GM12878 (cell line): ENCODE data around the gene CATSPERZ. TPM values are rescaled to one million over a fixed set of nuclear protein-coding genes. Genes with fewer than 3 reads are reported as not detected.

Experiments
- CHD1 ChIP-seq: IDR thresholded peaks from 2 replicates; pipeline ENCODE4 v1.6.1; 2012; ENCODE audit warnings: low read depth, low read length, improper control_type of control experiment
- CREB1 ChIP-seq: IDR thresholded peaks from 2 replicates; pipeline ENCODE4 v1.6.1; 2012; ENCODE audit warnings: low read depth, mild to moderate bottlenecking, inconsistent platforms
- EP300 ChIP-seq, 2 experiments: fragments of 150-350 bp in 1 of 2; IDR thresholded peaks; 2 replicates each; pipeline ENCODE4 v1.6.1; 2011 to 2012; ENCODE audit warnings: low read depth in 2 of 2, low read length in 2 of 2, borderline replicate concordance in 1 of 2, improper control_type of control experiment in 1 of 2, inconsistent platforms in 1 of 2; ENCODE audit not compliant: control insufficient read depth in 1 of 2
- ESRRA ChIP-seq: IDR thresholded peaks from 2 replicates; pipeline ENCODE4 v1.6.1; 2012; ENCODE audit warnings: mild to moderate bottlenecking, low read length, improper control_type of control experiment
- FOXM1 ChIP-seq: IDR thresholded peaks from 2 replicates; pipeline ENCODE4 v1.6.1; 2012; ENCODE audit warnings: low read depth, mild to moderate bottlenecking, inconsistent platforms, low read length, moderate library complexity
- HDAC6 ChIP-seq: fragments of 200-600 bp; sonication (generic); IDR thresholded peaks from one replicate; pipeline ENCODE4 v1.8.0; 2017; ENCODE audit warnings: antibody characterized with exemption; ENCODE audit not compliant: unreplicated experiment
- KLF5 ChIP-seq: fragments of 450-650 bp; IDR thresholded peaks from 2 replicates; pipeline ENCODE4 v1.6.1; 2014; ENCODE audit warnings: mild to moderate bottlenecking; ENCODE audit not compliant: partially characterized antibody
- LARP7 ChIP-seq: fragments of 450-650 bp; IDR thresholded peaks from 2 replicates; pipeline ENCODE4 v1.6.1; 2017; ENCODE audit warnings: mild to moderate bottlenecking
- MYC ChIP-seq: IDR thresholded peaks from 2 replicates; pipeline ENCODE4 v1.6.1; 2011; ENCODE audit warnings: mild to moderate bottlenecking, low read length, moderate library complexity, inconsistent platforms; ENCODE audit not compliant: insufficient read depth, insufficient replicate concordance, insufficient read length, severe bottlenecking
- NFXL1 ChIP-seq: fragments of 450-650 bp; IDR thresholded peaks from 2 replicates; pipeline ENCODE4 v1.6.1; 2017; ENCODE audit warnings: antibody characterized with exemption, mild to moderate bottlenecking, borderline replicate concordance
- PAX5 ChIP-seq: IDR thresholded peaks from 2 replicates; pipeline ENCODE4 v1.6.1; 2011; ENCODE audit warnings: low read depth, low read length, borderline replicate concordance
- PML ChIP-seq: IDR thresholded peaks from 2 replicates; pipeline ENCODE4 v1.6.1; 2012; ENCODE audit warnings: low read length, inconsistent platforms
- RAD51 ChIP-seq: fragments of 450-650 bp; IDR thresholded peaks from 2 replicates; pipeline ENCODE4 v1.6.1; 2016; ENCODE audit warnings: moderate library complexity, mild to moderate bottlenecking, inconsistent platforms
- RBBP5 ChIP-seq: fragments of 200-600 bp; sonication (generic); conservative IDR thresholded peaks from 2 replicates; pipeline ENCODE4 v1.6.1; 2016
- YBX1 ChIP-seq: fragments of 450-650 bp; IDR thresholded peaks from 2 replicates; pipeline ENCODE4 v1.6.1; 2016; ENCODE audit warnings: antibody characterized with exemption
- YY1 ChIP-seq: IDR thresholded peaks from 2 replicates; pipeline ENCODE4 v1.6.1; 2011; ENCODE audit warnings: low read depth, mild to moderate bottlenecking, low read length
- polyA plus RNA-seq, 11 experiments: library from polyadenylated mRNA; depleted of rRNA in 4 of 11; unstranded in 6 of 11; stranded (reverse) in 5 of 11; fragments of >200 nt; fragmentation: Nextera tagmentation in 4 of 11; fragmentation: Illumina TruSeq in 1 of 11; extraction: Ambion mirVana in 4 of 11; extraction: Trizol in 1 of 11; gene quantifications; 1 replicate in 1 of 11; 2 replicates in 10 of 11; pipeline versions ENCODE4 v1.2.1 to v1.2.3, GENCODE V29; 2011 to 2016; ENCODE audit warnings: inconsistent platforms in 2 of 11, missing spikeins in 2 of 11, low read depth in 1 of 11
- total RNA-seq, 4 experiments: library from RNA; depleted of rRNA in 3 of 4; stranded (reverse); fragments of >200 nt in 3 of 4; fragmentation: Illumina TruSeq in 1 of 4; extraction: Trizol in 1 of 4; gene quantifications; 2 replicates each; pipeline versions ENCODE4 v1.2.1 to v1.2.3, GENCODE V29; 2013 to 2021
- TF ChIP-seq, protein P1 (sequence below): fragments of 450-650 bp; IDR thresholded peaks from 2 replicates; pipeline ENCODE4 v1.6.1; 2018; ENCODE audit warnings: borderline replicate concordance, mild to moderate bottlenecking; ENCODE audit not compliant: partially characterized antibody
- TF ChIP-seq, protein P2 (sequence below): IDR thresholded peaks from 2 replicates; pipeline ENCODE4 v1.6.1; 2012; ENCODE audit warnings: low read depth, low read length, improper control_type of control experiment
- TF ChIP-seq, protein P3 (sequence below), 3 experiments: IDR thresholded peaks in 2 of 3; conservative IDR thresholded peaks in 1 of 3; 2 replicates each; pipeline ENCODE4 v1.5.1; 2011; ENCODE audit warnings: low read depth in 3 of 3, low read length in 3 of 3, mild to moderate bottlenecking in 3 of 3, control low read depth in 2 of 3, moderate library complexity in 2 of 3, inconsistent platforms in 1 of 3, mixed read lengths in 1 of 3; ENCODE audit not compliant: control insufficient read depth in 2 of 3, insufficient read depth in 1 of 3; ENCODE audit errors: extremely low read depth in 1 of 3
- TF ChIP-seq, protein P4 (sequence below): fragments of 450-650 bp; IDR thresholded peaks from 2 replicates; pipeline ENCODE4 v1.6.1; 2016; ENCODE audit warnings: mild to moderate bottlenecking

The CATSPERZ gene
- total and polyA plus RNA-seq, 10 of the 15 experiments (the other 5 are each of a cell fraction or from before 2014, with no cell fraction given) = 0.12 to 0.31 TPM; not detected in 8

DNA sequence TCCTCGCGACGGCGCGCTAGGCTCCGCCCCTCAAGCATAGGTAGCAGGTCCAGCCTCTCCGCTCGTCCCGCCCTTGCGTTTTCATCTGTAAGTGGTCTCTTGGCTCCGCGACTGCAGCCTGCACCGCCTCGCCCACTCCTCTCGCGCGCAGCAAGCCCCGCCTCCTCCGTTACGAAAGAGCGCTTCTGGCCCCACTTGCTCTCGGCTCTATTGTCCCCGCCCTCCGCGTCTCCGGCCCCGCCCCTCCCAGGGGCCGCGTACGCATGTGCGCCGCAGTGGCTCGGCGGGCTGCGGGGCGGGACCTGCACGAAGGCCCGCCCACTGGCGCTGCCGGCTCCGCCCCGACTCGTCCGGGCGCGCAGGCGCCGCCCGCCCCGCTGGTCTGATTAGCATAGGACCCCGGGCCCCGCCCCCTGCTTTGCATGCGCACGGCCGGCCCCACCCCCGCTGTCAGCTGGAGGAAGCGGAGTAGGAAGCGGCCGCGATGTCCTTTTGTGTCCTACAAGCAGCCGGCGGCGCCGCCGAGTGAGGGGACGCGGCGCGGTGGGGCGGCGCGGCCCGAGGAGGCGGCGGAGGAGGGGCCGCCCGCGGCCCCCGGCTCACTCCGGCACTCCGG, 5.0 kb downstream of the CATSPERZ start, which contains the start of gene ESRRA (continued):
- TF ChIP-seq, protein P1, sequence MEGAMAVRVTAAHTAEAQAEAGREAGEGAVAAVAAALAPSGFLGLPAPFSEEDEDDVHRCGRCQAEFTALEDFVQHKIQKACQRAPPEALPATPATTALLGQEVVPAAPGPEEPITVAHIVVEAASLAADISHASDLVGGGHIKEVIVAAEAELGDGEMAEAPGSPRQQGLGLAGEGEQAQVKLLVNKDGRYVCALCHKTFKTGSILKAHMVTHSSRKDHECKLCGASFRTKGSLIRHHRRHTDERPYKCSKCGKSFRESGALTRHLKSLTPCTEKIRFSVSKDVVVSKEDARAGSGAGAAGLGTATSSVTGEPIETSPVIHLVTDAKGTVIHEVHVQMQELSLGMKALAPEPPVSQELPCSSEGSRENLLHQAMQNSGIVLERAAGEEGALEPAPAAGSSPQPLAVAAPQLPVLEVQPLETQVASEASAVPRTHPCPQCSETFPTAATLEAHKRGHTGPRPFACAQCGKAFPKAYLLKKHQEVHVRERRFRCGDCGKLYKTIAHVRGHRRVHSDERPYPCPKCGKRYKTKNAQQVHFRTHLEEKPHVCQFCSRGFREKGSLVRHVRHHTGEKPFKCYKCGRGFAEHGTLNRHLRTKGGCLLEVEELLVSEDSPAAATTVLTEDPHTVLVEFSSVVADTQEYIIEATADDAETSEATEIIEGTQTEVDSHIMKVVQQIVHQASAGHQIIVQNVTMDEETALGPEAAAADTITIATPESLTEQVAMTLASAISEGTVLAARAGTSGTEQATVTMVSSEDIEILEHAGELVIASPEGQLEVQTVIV = no peak
- TF ChIP-seq YBX1 = no peak
- TF ChIP-seq ESRRA = no peak
- TF ChIP-seq PAX5 = no peak
- TF ChIP-seq RBBP5 = no peak
- no peak for TF ChIP-seq FOXM1
- TF ChIP-seq, protein P2, sequence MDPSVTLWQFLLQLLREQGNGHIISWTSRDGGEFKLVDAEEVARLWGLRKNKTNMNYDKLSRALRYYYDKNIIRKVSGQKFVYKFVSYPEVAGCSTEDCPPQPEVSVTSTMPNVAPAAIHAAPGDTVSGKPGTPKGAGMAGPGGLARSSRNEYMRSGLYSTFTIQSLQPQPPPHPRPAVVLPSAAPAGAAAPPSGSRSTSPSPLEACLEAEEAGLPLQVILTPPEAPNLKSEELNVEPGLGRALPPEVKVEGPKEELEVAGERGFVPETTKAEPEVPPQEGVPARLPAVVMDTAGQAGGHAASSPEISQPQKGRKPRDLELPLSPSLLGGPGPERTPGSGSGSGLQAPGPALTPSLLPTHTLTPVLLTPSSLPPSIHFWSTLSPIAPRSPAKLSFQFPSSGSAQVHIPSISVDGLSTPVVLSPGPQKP = peak; percentile 51; the same call in 1 of the 2 replicates
- TF ChIP-seq PML = no peak
- no peak for TF ChIP-seq NFXL1
- TF ChIP-seq KLF5 = no peak
- no peak for TF ChIP-seq CHD1
- TF ChIP-seq, protein P3, sequence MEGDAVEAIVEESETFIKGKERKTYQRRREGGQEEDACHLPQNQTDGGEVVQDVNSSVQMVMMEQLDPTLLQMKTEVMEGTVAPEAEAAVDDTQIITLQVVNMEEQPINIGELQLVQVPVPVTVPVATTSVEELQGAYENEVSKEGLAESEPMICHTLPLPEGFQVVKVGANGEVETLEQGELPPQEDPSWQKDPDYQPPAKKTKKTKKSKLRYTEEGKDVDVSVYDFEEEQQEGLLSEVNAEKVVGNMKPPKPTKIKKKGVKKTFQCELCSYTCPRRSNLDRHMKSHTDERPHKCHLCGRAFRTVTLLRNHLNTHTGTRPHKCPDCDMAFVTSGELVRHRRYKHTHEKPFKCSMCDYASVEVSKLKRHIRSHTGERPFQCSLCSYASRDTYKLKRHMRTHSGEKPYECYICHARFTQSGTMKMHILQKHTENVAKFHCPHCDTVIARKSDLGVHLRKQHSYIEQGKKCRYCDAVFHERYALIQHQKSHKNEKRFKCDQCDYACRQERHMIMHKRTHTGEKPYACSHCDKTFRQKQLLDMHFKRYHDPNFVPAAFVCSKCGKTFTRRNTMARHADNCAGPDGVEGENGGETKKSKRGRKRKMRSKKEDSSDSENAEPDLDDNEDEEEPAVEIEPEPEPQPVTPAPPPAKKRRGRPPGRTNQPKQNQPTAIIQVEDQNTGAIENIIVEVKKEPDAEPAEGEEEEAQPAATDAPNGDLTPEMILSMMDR (IDR thresholded peaks at IDR 0.05 in 2 of 3, conservative IDR thresholded peaks at IDR 0.05 in 1 of 3; ENCODE audit: control insufficient read depth in 2 of 3, extremely low read depth in 1 of 3, insufficient read depth in 1 of 3, low read depth in 3 of 3, low read length in 3 of 3) = no peak
- TF ChIP-seq EP300 (IDR thresholded peaks at IDR 0.05; ENCODE audit: borderline replicate concordance in 1 of 2, control insufficient read depth in 1 of 2, low read depth in 2 of 2, low read length in 2 of 2) = no peak
- TF ChIP-seq MYC = no peak
- TF ChIP-seq LARP7 = 0 out of 2 replicates have a peak, but pooled peaks have one; percentile 45
- TF ChIP-seq, protein P4, sequence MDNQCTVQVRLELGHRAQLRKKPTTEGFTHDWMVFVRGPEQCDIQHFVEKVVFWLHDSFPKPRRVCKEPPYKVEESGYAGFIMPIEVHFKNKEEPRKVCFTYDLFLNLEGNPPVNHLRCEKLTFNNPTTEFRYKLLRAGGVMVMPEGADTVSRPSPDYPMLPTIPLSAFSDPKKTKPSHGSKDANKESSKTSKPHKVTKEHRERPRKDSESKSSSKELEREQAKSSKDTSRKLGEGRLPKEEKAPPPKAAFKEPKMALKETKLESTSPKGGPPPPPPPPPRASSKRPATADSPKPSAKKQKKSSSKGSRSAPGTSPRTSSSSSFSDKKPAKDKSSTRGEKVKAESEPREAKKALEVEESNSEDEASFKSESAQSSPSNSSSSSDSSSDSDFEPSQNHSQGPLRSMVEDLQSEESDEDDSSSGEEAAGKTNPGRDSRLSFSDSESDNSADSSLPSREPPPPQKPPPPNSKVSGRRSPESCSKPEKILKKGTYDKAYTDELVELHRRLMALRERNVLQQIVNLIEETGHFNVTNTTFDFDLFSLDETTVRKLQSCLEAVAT = no peak
- TF ChIP-seq RAD51 = no peak
- TF ChIP-seq YY1 = 0 out of 2 replicates have a peak, but pooled peaks have one; percentile 28
- peak; percentile 64 for TF ChIP-seq CREB1
- TF ChIP-seq HDAC6 = no peak
